Subcutaneous adipose tissue (tissue), 4 donors: ENCODE data around the gene UBAC1. TPM values are rescaled to one million over a fixed set of nuclear protein-coding genes. Genes with fewer than 3 reads are reported as not detected.

Experiments used
- total RNA-seq, 4 donors: library from RNA; depleted of rRNA; stranded (reverse); fragments of >200 nt; gene quantifications; one replicate each; pipeline ENCODE4 v1.1.0, GENCODE V29; 2016
- TF ChIP-seq, protein P1 (sequence below): fragments of 450-650 bp; IDR thresholded peaks from one replicate; pipeline ENCODE4 v1.5.1; 2016; ENCODE audit warnings: low read depth, mild to moderate bottlenecking, control low read depth, antibody characterized with exemption, moderate library complexity

The UBAC1 gene
- total RNA-seq, 4 donors from 2014 or later, result 32.4 to 56.9 (median 51.2) TPM

DNA sequence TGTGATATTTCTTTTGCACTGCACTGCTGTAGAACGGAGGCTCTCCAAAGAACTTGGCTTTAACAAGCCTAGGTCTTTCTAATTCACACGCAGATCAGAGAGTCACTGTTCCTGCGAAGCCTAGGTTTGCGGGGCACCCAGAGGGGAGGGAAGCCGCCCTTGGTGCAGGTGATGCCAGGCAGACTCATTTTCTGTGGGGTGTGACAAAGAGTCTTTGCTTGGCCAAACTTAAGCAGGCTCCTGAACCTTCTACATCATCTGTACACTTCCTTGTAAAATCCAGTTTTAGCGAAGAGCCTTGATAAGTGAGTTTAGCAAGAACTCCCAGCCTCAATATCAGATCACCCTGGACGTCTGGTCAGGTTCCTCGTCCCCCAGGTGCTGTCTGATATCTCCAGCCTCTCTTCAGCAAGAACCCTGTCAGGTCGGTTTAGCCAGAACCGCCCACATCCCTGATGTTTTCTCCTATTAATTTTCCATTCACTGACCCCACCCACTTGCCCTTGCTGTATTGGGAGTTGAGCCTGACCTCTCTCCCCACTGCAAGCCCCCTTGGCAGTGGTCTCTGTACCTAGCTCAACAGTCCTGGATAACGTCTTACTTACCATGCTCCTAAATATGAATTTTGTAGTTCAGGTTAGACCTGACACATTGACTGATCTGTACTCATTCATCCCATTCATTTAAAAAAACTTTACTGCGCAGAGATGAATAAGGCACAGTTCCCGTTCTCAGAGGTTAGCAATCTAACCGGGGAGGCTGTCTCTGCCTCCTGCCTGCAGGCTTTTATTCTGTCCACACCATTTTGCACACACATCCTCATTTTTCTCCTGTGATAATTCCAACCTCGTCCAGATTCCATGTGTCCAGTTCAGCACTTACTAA is 880 bp upstream of the UBAC1 start:
- TF ChIP-seq, protein P1, sequence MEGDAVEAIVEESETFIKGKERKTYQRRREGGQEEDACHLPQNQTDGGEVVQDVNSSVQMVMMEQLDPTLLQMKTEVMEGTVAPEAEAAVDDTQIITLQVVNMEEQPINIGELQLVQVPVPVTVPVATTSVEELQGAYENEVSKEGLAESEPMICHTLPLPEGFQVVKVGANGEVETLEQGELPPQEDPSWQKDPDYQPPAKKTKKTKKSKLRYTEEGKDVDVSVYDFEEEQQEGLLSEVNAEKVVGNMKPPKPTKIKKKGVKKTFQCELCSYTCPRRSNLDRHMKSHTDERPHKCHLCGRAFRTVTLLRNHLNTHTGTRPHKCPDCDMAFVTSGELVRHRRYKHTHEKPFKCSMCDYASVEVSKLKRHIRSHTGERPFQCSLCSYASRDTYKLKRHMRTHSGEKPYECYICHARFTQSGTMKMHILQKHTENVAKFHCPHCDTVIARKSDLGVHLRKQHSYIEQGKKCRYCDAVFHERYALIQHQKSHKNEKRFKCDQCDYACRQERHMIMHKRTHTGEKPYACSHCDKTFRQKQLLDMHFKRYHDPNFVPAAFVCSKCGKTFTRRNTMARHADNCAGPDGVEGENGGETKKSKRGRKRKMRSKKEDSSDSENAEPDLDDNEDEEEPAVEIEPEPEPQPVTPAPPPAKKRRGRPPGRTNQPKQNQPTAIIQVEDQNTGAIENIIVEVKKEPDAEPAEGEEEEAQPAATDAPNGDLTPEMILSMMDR, result no peak

DNA sequence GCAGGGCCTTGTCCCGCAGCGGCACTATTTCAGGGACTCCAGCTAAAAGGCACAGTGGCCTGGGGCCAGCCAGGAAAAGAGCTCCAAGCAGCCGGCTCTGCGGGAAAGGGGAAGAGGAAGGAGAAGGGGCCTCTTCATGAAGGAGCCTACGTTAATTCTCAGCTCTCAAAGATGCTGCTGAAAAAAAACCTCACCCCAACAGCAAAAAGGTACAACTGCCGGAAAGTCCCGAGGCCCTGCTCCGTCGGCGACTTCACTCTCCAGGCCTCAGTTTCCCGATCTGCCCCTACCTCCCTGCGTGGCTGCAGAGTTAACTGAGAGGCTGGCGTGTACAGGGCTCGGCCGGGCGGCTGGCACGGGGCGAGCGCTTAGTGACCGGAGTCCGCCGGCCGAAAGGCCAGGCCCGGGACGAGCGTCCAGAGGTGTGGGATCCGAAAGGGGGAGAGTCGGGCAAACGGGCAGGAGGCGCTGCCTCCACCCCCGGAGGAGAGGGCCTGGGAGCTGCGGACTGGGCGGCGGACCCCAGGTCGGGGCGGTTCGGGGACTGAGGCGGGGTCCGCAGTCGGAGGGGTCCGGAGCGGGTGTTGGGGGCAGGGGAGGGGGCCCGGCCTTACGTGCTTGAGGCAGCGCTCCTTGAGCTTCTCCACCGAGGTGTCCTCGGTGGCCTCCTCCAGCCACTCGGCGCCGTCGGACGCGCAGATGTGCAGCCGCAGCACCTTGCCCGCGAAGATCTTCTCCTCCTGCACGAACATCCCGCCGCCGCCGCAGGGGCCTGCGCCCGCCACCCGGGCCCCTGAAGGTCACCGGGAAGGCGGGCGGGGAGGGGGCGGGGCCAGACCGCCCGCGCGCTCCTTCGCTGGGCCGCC is 529 bp downstream of the UBAC1 start:
- TF ChIP-seq, protein P1, result no peak

DNA sequence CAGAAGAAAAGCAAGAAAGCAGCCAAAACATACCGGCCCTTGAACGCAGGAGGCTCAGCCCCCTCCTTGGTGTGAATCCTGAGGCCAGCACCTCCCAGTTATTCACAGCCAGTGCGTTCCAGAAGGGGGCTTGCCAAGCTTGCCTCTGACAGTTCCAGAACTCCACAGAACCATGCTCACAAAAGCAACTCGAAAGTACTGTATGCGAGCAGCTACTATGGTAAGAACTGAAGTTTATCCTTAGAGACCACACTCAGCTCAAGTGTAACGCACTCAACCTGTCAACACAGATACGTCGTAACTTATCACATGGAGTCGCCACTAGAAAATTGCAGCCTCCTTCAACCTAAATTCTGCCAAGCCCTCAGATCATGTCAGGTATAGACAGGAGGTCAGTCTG is 1.4 kb downstream of the UBAC1 start:
- TF ChIP-seq, protein P1, result no peak

DNA sequence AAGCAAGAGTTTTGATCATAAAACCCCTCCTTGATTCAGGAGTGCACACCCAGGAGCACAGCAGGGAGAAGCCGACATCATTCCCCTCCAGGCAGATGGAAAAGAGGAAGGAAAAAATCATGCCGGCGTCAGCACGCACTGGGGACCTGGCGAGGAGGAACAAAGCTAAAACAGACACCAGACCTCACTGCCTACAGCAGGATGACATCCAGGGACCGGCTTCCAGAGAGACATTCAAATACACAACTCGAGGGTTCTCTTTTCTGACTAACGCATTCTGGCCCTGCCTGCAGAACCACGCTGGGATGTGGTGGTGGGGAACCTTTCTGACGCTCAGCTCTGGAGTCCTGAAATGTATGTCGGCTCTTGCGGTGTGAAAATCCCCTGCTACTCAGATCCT is 2.7 kb downstream of the UBAC1 start:
- TF ChIP-seq, protein P1, result no peak

DNA sequence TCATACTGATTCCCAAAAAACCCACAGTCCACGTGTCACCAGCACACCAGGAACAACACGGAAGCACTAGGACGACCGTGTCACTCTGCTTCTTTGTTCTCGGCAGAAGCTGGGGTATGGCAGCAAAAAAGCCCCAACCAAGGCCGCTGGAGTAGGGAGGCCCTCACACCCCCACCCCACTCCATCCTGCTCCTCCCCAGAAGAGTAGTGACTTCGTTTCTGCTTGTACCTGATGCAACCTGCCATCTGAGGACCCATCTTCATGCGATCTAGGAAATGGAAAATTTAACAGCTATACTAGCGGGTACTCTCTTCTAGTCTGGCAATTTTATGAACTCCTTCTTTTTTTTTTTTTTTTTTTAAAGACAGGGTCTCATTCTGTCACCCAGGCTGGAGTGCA is 3.7 kb downstream of the UBAC1 start:
- TF ChIP-seq, protein P1, result no peak

DNA sequence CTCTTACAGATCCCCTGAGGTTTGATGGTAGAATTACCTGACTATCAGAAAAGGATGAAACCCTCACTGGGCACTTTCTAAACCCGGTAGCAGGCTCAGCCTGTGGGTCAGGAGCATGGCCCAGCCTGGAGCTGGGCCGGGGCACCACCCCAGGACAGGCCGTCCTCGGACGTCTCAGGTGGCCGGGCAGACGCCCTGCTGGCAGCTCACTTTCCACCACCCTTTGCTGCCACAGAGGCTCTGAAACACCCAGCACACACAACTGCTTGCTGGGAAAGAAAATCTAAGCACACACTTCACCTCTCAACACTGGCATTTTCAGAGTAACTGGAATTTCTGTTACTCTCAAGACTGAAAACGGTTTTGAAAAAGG is 4.4 kb downstream of the UBAC1 start:
- TF ChIP-seq, protein P1, result no peak
